Endodermal cell (in vitro differentiated cells): ENCODE results near the gene RABGAP1L. TPM values are rescaled to one million over a fixed set of nuclear protein-coding genes. Genes with fewer than 3 reads are reported as not detected.

ENCODE experiments used
- DNase-seq: peaks from one replicate; pipeline ENCODE4 v3.0.0-alpha.2; 2017
- H3K27ac ChIP-seq: 2 replicates; pipeline ENCODE4 v1.5.1; 2013; ENCODE audit warnings: mild to moderate bottlenecking, low read depth, low read length, moderate library complexity
- H3K27me3 ChIP-seq: 2 replicates; pipeline ENCODE4 v1.6.1; 2013; ENCODE audit warnings: mild to moderate bottlenecking, low read length, moderate library complexity; ENCODE audit not compliant: insufficient read depth, control insufficient read depth, poor library complexity, severe bottlenecking
- H3K36me3 ChIP-seq: 2 replicates; pipeline ENCODE4 v1.7.0; 2013; ENCODE audit warnings: mild to moderate bottlenecking, low read length, moderate library complexity; ENCODE audit not compliant: control insufficient read depth, insufficient read depth
- H3K4me1 ChIP-seq: one replicate; pipeline ENCODE4 v1.7.0; 2013; ENCODE audit warnings: low read length; ENCODE audit not compliant: control insufficient read depth, insufficient read depth
- H3K4me3 ChIP-seq: 2 replicates; pipeline ENCODE4 v1.5.1; 2013; ENCODE audit warnings: mild to moderate bottlenecking, low read length, moderate library complexity
- H3K9ac ChIP-seq: 2 replicates; pipeline ENCODE4 v1.6.1; 2013; ENCODE audit warnings: mild to moderate bottlenecking, low read length, moderate library complexity; ENCODE audit not compliant: poor library complexity, severe bottlenecking; ENCODE audit errors: extremely low read depth
- H3K9me3 ChIP-seq: 2 replicates; pipeline ENCODE4 v1.6.1; 2013; ENCODE audit warnings: mild to moderate bottlenecking, low read length, moderate library complexity; ENCODE audit not compliant: control insufficient read depth
- H3K27ac Mint-ChIP-seq: 2 replicates; pipeline ENCODE4 v1.8.0; 2020; ENCODE audit warnings: mixed read lengths
- H3K27me3 Mint-ChIP-seq: 2 replicates; pipeline ENCODE4 v1.8.0; 2021; ENCODE audit warnings: mild to moderate bottlenecking, mixed read lengths; ENCODE audit not compliant: insufficient read depth
- H3K36me3 Mint-ChIP-seq: 2 replicates; pipeline ENCODE4 v1.8.0; 2020; ENCODE audit warnings: low read depth, mixed read lengths
- H3K4me1 Mint-ChIP-seq: 2 replicates; pipeline ENCODE4 v1.8.0; 2020; ENCODE audit warnings: mixed read lengths
- H3K4me3 Mint-ChIP-seq: 2 replicates; pipeline ENCODE4 v1.8.0; 2020; ENCODE audit warnings: mild to moderate bottlenecking, moderate library complexity, mixed read lengths
- H3K9me3 Mint-ChIP-seq: 2 replicates; pipeline ENCODE4 v1.8.0; 2020; ENCODE audit warnings: mild to moderate bottlenecking, mixed read lengths
- CTCF ChIP-seq: fragments of 200-600 bp; sonication (generic); conservative IDR thresholded peaks from 2 replicates; pipeline ENCODE4 v1.5.0; 2021; ENCODE audit warnings: antibody characterized with exemption, mild to moderate bottlenecking
- WGBS, 2 experiments: methylation state at CpG; one replicate each; pipeline versions ENCODE4 v1.1.5 to v1.1.7; 2013; ENCODE audit warnings: missing lambda C conversion rate in 2 of 2, mixed read lengths in 1 of 2; ENCODE audit not compliant: insufficient coverage in 1 of 2, insufficient read length in 1 of 2; 5-methylcytosine and 5-hydroxymethylcytosine counted together
- total RNA-seq, 2 donors: library from RNA; stranded (reverse); fragmentation: NEBNext Ultra II Directional in 1 of 2; extraction: Animal tissue kit (Norgen Biotek cat#: 25700) in 1 of 2; gene quantifications; 2 replicates in 1 of 2; 3 replicates in 1 of 2; pipeline ENCODE4 v1.2.1, GENCODE V29; 2021

The RABGAP1L gene
- total RNA-seq, 2 donors from 2014 or later = 32.5 to 36.9 TPM

DNA sequence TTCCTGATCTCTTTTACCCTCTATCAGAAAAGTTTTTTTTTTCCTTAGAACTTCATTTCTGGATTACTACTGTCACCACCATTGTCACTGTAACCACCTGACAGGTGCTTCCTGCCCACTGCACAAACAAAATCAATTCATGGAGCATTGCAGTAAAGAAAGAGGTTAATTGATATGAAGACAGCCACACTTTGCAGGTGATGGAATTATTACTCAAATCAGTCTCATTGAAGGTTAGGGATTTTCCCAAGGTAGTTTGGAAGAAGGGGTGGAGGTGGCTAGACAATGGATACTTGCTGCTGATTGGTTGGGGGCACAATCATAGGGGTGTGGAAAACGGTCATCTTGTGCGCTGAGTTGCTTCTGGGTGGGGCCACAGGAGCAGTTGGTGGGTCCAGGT, 609.6 kb downstream of the RABGAP1L start:
- H3K9me3 ChIP-seq = peaks cover 12% of the 10 kb centered on the region
- TF ChIP-seq CTCF = no peak
- Mint-ChIP-seq H3K36me3 (peaks cover 5% of the 10 kb centered on the region), H3K4me1 (peaks cover 29% of the 10 kb centered on the region), H3K27ac (no peak overlapping the region), H3K27me3 (no peaks in the 10 kb centered on the region), H3K4me3 (no peak overlapping the region), H3K9me3 (peaks cover 10% of the 10 kb centered on the region)
- no peaks in the 10 kb centered on the region for H3K27me3 ChIP-seq
- no peak overlapping the region for H3K4me3 ChIP-seq
- H3K4me1 ChIP-seq = no peaks in the 10 kb centered on the region
- WGBS, 2 experiments = 98 to 100% methylated on average over 2 of the region's 2 CpGs
- no peak for DNase-seq
- H3K36me3 ChIP-seq = no peaks in the 10 kb centered on the region
- H3K27ac ChIP-seq = no peak overlapping the region
- no peak overlapping the region for H3K9ac ChIP-seq

DNA sequence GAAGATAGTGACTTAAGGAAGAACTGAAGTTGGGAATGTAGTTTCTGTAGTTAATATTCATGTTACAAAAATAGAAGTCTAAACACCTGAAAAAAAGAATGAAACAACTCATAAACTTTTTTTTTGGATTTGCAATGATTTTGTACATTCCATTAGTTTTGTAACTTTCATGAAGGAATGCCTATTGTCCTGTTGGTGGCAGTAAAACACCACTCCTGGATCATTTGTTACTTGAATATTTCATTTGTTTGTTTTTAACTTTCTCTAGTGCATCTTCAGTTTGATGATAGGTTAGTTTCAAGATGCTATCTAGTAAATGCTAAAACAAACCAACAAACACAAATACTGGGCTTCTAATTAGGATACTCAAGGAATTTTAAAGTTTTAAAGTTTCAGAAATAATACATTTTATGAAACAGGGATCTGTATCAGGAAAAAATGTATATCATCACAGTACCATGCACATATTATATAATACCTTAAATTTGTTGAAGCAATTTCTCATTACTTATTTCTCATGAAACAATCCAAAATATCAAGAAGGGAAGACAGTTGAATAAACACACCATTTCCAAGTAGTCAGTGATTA, 610.7 kb downstream of the RABGAP1L start:
- Mint-ChIP-seq H3K27ac (no peak overlapping the region), H3K9me3 (peaks cover 9% of the 10 kb centered on the region), H3K4me1 (peaks cover 29% of the 10 kb centered on the region), H3K36me3 (peaks cover 5% of the 10 kb centered on the region), H3K27me3 (no peaks in the 10 kb centered on the region), H3K4me3 (no peak overlapping the region)
- TF ChIP-seq CTCF = peak; percentile 89
- no peak for DNase-seq
- Histone ChIP-seq H3K36me3 (no peaks in the 10 kb centered on the region), H3K27ac (no peak overlapping the region), H3K4me1 (no peaks in the 10 kb centered on the region), H3K9ac (no peak overlapping the region), H3K4me3 (no peak overlapping the region), H3K27me3 (no peaks in the 10 kb centered on the region), H3K9me3 (peaks cover 6% of the 10 kb centered on the region)

GRCh38 chr1:174775621-174776020, 616.3 kb downstream of the RABGAP1L start:
- 94 to 100% methylated on average over 2 of the region's 2 CpGs for WGBS, 2 experiments
- Mint-ChIP-seq H3K27me3 (no peaks in the 10 kb centered on the region), H3K9me3 (peaks cover 2% of the 10 kb centered on the region), H3K4me1 (no peaks in the 10 kb centered on the region), H3K36me3 (no peaks in the 10 kb centered on the region), H3K4me3 (no peak overlapping the region), H3K27ac (no peak overlapping the region)
- Histone ChIP-seq H3K27ac (no peak overlapping the region), H3K27me3 (no peaks in the 10 kb centered on the region), H3K9me3 (peaks cover 15% of the 10 kb centered on the region), H3K36me3 (no peaks in the 10 kb centered on the region), H3K4me3 (no peak overlapping the region), H3K4me1 (no peaks in the 10 kb centered on the region), H3K9ac (no peak overlapping the region)
- no peak for DNase-seq
- no peak for TF ChIP-seq CTCF
